Measurements from ENCODE around the gene S100A13. TPM values are rescaled to one million over a fixed set of nuclear protein-coding genes. Genes with fewer than 3 reads are reported as not detected.

The S100A13 gene
- total RNA-seq, 6 experiments from 2014 or later = 162 to 225 (median 208) TPM

DNA sequence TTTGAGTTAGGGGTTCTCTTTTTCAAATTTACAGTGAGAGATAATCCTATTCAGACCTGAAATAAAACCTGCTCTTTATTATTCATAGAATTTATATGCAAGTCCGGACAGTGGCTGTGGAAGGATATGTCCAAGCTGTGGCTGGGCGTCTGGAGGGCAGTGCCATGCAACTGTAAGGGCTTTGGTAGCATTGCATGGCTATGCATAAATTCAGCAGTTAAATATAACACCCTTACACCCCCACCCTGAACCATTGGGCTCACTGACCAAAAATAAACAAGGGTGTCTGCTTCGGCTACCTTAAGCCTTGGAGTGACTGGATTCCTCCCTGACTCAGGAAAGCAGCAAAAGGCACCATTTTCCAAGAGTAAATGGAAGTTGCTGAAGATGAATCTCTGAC, 12.0 kb upstream of the S100A13 start:
- H3K4me3 Mint-ChIP-seq = no peak overlapping the region
- TF ChIP-seq, protein P1, sequence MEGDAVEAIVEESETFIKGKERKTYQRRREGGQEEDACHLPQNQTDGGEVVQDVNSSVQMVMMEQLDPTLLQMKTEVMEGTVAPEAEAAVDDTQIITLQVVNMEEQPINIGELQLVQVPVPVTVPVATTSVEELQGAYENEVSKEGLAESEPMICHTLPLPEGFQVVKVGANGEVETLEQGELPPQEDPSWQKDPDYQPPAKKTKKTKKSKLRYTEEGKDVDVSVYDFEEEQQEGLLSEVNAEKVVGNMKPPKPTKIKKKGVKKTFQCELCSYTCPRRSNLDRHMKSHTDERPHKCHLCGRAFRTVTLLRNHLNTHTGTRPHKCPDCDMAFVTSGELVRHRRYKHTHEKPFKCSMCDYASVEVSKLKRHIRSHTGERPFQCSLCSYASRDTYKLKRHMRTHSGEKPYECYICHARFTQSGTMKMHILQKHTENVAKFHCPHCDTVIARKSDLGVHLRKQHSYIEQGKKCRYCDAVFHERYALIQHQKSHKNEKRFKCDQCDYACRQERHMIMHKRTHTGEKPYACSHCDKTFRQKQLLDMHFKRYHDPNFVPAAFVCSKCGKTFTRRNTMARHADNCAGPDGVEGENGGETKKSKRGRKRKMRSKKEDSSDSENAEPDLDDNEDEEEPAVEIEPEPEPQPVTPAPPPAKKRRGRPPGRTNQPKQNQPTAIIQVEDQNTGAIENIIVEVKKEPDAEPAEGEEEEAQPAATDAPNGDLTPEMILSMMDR (IDR thresholded peaks at IDR 0.05) = no peak
- peaks cover 14% of the 10 kb centered on the region for H3K4me1 Mint-ChIP-seq (ENCODE audit: low read depth)
- peaks cover 50% of the 10 kb centered on the region for H3K36me3 Mint-ChIP-seq (ENCODE audit: low read depth)
- no peak overlapping the region for H3K27ac Mint-ChIP-seq
- H3K9me3 Mint-ChIP-seq = no peaks in the 10 kb centered on the region
- H3K27me3 Mint-ChIP-seq (ENCODE audit: insufficient read depth) = no peaks in the 10 kb centered on the region
- DNase-seq = no peak

DNA sequence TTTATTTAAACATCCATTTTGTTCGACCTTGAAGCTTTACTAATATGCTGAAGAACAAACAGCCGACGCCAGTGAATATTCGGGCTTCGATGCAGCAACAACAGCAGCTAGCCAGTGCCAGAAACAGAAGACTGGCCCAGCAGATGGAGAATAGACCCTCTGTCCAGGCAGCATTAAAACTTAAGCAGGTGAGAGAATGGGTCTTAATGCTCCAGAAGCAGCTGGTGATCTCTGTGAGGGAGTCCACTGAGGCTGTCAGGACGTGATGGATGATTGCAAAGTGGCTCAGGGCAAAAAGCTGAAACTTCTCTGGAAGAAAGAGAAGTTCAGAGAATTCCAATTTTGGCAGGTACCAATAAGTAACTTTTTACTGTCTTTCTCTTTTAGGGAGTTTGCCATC, 11.0 kb upstream of the S100A13 start:
- H3K9me3 Mint-ChIP-seq = peaks cover 1% of the 10 kb centered on the region; the same call in 1 of the 2 replicates
- peaks cover 18% of the 10 kb centered on the region for H3K4me1 Mint-ChIP-seq (ENCODE audit: low read depth)
- H3K36me3 Mint-ChIP-seq (ENCODE audit: low read depth) = peaks cover 50% of the 10 kb centered on the region
- no peak for DNase-seq
- H3K4me3 Mint-ChIP-seq = no peak overlapping the region
- TF ChIP-seq, protein P1 (IDR thresholded peaks at IDR 0.05) = no peak
- H3K27me3 Mint-ChIP-seq (ENCODE audit: insufficient read depth) = no peaks in the 10 kb centered on the region
- no peak overlapping the region for H3K27ac Mint-ChIP-seq

DNA sequence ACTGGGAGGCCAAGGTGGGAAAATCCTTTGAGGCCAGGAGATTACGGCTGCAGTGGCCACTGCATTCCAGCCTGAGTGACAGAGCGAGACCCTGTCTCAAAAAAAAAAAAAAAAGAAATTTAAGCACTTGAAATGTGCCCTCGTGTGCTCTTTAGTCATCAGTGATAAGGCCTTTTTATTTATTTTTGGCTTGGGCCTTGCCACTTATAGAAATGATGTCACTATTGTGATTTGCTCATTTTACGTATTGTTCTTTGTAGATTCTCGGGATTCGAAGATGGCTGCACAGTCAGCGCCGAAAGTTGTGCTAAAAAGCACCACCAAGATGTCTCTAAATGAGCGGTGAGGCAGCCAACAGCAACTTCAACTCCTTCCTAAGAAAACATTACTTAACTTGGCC, 9.0 kb upstream of the S100A13 start:
- Mint-ChIP-seq H3K4me1 (ENCODE audit: low read depth) (peaks cover 36% of the 10 kb centered on the region), H3K4me3 (peak overlapping the region; percentile 93; the same call in 1 of the 2 replicates), H3K27ac (no peak overlapping the region), H3K9me3 (peaks cover 4% of the 10 kb centered on the region; the same call in 1 of the 2 replicates), H3K27me3 (ENCODE audit: insufficient read depth) (no peaks in the 10 kb centered on the region; the same call in 1 of the 2 replicates), H3K36me3 (ENCODE audit: low read depth) (peaks cover 48% of the 10 kb centered on the region)
- DNase-seq = no peak
- TF ChIP-seq, protein P1 (IDR thresholded peaks at IDR 0.05) = no peak

DNA sequence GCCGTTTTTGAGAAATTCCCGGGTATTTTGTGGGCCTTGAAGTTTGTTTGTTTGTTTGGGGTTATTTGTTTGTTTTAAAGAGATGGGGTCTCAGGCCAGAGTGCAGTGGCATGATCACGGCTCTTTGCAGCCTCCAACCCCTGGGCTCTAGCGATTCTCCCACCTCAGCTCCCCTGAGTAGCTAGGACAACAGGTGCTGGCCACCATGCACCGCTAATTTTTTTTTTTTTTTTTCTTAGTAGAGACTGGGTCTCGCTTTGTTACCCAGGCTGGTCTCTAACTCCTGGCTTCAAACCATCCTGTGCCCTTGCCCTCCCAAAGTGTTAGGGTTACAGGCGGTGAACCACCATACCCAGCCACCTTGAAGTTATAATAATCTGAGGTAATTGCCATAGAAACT, 8.6 kb upstream of the S100A13 start:
- Mint-ChIP-seq H3K4me1 (ENCODE audit: low read depth) (peaks cover 40% of the 10 kb centered on the region), H3K36me3 (ENCODE audit: low read depth) (peaks cover 44% of the 10 kb centered on the region), H3K4me3 (peak overlapping the region; percentile 93), H3K27ac (no peak overlapping the region), H3K27me3 (ENCODE audit: insufficient read depth) (no peaks in the 10 kb centered on the region; the same call in 1 of the 2 replicates), H3K9me3 (peaks cover 4% of the 10 kb centered on the region; the same call in 1 of the 2 replicates)
- DNase-seq = no peak
- TF ChIP-seq, protein P1 (IDR thresholded peaks at IDR 0.05) = no peak

DNA sequence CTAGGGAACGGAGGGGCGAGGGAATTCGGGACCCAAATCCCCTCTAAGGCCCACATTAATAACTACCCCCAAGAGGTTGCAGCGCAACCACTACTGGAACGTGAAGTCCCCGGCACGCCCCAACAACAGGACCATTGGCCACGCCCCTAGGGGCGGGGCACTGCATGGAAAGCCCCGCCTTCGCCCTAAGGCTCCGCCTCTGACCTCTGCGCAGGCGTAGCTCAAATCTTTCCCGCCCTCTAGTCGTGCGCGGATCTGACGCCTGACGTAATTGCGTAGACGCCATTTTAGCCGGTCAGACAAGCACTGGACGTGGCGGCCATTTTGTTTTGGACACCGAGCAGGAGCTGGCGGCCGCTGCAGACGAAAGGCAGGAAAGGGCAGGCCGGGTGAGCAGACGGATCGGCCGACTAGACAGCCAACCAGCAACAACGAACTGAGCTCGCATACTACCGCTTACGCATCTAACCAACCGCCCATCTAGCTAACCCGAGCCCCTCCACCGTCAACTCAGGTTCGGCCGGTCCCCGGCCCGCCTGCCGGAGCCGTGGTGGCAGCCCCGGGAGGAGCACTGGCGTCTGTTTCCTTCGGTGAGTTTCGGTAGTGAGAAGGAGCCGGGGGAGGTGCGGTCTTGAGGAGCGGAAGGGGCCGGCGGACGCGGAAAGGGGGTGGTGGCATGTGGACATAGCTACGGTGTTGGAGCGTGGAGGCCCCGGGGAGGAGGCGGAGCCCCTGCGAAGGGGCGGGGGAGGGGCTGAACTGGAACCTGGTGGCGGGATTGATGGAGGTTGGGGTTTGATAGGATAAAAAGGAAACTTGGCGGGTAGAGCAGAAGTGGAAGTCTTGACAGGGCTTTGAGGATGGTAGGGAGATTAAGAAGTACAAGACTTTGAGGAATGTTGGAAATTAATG, 6.7 kb upstream of the S100A13 start, which contains the start of gene CHTOP:
Gene CHTOP (plus strand): TSS at position 313 of the 912 bp plus-strand sequence. CDS start 2,523 bp downstream, outside the sequence.
- Mint-ChIP-seq H3K36me3 (ENCODE audit: low read depth) (peaks cover 44% of the 10 kb centered on the region), H3K4me3 (peak within 1 kb of the TSS; percentile 93), H3K9me3 (peaks cover 4% of the 10 kb centered on the region; the same call in 1 of the 2 replicates), H3K27me3 (ENCODE audit: insufficient read depth) (no peaks in the 10 kb centered on the region; the same call in 1 of the 2 replicates), H3K27ac (peak within 1 kb of the TSS; percentile 100), H3K4me1 (ENCODE audit: low read depth) (peaks cover 48% of the 10 kb centered on the region)
- peak; percentile 98 for DNase-seq
- TF ChIP-seq, protein P1 (IDR thresholded peaks at IDR 0.05) = no peak
